HG02759 (cell line): ENCODE measurements around the gene DAPK2.

ENCODE experiments used
- ATAC-seq: cut with Tn5 transposase; IDR thresholded peaks from one replicate; pipeline ENCODE4 v1.9.1; 2021; ENCODE audit warnings: mild to moderate bottlenecking, moderate library complexity; ENCODE audit not compliant: unreplicated experiment

Gene DAPK2

DNA sequence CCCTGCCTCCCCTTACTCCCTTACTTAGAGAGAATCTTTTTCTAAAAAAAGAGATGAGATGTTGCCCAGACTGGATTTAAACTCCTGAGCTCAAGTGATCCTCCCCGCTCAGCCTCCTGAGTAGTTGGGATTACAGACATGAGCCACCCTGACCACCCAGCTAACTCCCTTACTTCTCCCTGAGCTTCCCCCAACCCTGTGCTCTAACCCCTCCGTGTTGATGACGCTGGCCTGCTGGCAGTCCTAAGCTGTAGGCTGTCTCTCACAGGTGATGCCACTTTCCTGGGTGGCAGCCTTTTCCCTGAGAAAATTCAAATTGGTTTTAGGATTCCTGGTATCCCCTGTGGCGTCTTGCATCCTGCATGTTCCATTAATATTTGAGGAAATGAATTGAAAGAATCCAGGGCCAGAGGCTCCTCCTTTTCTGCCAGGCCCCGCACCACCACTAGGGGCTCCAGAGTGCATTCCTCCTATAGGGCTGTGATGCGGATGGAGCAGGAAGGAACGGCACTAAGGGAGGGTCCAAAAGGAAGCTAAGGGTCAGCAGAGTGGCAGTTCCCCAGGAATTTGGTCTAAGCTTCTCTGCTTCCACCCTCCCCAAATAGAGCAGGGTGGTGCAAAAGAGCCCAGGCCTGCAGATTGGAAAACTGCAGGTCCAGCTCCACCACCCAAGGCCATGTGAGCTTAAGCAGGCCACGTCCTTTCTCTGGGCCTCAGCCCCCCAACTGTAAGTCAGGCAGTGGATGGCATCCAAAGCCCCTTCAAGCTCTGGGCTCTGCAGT lies 101.1 kb downstream of the DAPK2 start:
- peak; percentile 56 for ATAC-seq

DNA sequence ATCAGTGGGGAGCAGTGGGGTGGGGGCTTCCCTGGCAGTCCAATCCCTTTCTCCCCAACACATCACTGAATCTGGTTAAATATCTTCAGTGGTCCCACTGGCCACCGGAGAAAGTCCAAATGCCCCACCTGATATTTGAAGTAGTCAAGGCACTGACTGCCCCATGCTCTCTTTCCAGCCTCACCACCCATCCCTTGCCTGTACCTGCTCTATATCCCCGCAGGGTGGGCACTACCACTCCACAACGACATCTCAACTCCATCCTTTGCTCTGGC lies 101.7 kb downstream of the DAPK2 start:
- ATAC-seq: no peak

DNA sequence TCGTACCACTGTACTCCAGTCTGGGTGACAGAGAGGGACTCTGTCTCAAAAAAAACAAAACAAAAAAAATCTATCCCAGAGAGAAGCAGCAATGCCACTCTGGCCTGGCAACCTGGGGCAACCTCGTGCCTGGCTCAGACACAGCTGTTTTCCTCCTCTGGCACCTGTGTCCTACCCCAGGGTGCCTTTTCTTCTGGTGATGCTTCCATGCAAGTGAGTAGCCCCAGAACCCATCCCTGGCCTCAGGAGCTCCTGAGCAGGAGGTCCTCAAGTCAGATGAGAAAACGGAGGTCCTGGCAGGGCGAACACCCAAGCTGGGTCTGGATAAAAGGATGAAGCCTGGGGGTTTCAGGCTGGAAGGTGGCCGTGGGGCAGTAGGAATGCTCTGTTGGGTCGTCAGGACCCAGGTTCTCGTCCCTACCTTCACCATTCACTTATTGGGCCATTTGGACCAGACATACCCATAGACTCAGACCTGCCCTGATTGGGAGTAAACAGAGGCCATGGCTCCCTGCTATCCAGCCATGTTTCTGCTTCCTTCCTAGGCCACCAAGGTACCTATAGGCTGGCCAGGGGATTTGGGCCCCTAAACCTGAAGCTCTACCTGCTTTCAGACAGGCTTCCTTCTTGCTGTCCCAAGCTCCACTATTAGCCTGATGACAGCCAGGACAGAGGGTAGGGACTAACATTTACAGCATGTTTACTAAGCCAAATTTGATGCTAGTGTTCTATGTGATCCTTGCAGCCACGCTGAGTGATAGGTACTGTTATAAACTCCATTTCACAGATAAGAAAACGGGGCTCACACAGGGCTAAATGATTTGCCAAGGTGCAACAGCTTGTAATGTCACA lies 102.2 kb downstream of the DAPK2 start:
- no peak for ATAC-seq

DNA sequence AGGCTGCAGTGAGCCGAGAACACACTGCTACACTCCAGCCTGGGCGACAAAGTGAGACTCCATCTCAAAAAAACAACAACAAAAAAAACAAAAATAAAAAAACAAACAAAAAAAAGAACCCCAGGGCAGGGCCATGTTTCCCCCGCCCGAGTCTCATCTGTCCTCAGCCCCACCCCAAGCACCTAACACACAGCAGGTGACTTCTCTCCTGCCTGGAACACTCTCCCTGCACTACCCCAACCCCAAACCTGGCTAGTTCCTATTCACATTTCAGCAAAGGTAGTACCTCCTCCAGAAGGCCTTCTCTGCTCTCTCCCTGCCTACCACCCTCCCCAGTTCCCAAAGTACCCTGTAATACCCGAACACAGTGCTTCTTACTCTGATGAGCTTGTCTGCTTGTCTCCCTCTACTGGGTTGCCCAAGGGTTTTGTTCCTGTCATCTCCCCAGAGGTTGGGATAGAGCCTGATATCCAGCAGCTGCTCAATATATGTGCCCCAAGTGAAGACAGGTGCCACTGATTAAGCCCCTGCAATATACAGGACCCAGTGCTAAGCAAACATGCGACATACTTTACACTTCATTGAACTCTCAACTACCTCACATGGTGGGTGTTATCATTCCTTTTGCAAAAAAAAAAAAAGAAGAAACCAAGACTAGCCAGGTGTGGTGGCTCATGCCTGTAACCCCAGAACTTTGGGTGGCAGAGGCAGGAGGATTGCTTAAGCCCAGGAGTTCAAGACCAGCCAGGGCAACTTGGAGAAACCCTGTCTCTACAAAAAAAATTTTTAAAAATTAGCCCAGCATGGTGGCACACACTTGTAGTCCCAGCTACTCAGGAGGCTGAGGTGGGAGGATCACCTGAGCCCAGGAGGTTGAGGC lies 103.6 kb downstream of the DAPK2 start:
- ATAC-seq: no peak

DNA sequence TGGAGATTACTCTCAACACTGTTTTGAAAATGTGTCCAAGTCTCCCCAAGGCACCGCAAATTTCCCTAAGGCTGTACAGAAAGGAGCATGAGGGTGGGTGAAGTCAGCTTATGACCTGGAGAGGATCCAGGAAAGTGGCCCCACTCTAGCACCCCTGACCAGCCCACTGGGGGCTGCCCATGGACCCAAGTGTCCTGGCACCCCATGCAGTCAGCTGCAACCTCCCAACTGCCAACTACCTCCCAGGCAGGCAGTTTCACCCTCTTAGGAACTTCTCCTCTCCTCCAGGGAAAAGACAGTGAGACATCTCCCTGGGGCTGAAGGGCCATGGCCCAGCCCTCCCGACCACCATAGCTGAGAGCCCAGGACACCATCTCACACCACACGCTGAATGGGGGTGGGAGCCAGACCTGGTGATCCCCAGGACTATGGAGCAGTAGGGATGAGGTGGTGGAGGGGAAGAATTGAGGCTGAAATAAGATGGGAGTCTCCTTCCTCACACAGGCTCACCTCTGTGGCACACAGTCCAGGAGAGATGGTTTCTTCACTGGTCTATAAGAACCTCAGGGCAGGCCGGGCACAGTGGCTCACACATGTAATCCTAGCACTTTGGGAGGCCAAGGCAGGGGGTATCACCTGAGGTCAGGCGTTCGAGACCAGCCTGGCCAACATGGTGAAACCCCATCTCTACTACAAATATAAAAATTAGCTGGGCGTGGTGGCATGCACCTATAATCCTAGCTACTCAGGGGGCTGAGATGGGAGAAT lies 104.4 kb downstream of the DAPK2 start:
- no peak for ATAC-seq

DNA sequence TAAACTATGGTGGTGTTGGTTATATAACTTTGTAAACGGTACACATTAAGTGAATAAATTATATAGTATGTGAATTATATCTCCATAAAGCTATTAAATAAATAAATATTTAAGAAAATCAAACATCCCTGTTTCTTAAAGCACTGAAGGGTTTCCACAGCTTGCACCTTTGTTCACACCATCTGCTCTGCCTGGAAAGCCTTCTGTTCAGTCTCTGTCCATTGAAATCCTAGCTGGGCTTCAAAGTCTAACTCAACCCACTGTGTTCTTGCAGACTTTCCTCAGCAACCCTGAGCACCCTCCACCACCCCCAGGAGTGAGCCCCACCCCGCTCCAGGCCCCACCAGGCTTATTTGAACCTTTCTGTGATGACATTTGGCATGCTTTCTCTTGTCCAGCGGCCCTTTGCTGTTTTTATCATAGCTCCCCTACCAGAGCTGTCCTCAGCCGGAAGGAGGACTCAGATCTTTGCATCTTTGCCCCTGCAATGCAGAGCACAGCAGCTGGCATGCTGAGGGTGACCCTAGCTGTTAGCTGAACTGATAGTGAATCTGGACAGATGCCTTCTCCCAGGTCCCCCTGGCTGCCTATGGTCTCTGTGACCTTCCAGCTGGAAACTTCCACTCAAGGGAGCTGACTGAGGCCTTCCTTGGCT lies 105.2 kb downstream of the DAPK2 start:
- ATAC-seq: no peak

DNA sequence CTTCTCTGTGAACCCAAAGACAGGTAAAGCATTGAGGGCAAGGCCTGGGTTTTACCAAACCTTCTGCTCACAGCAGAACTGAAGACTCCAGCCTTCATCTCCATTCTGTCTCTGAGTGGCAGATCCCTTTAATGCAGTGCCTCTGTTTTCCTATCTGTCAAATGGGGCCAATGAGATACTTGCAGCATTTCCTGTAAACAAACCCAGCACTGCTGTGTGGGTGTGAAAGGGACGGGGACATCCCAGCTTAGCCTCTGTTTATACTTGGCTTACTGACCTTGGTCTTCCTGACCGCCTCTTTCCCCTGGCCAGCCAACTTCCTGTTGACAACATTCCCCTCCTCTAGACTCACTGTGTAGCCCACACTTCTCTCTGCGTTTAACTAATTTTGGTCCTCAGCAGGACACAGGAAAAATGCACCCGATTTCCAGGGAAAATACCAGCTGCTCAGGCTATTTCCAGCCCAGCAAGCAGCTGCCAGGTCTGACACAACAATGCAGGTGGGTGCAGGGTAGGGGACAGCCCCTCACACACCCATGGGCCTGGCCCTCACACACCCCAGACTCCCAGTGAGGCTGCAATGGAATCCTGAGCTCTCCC lies 106.7 kb downstream of the DAPK2 start:
- no peak for ATAC-seq

DNA sequence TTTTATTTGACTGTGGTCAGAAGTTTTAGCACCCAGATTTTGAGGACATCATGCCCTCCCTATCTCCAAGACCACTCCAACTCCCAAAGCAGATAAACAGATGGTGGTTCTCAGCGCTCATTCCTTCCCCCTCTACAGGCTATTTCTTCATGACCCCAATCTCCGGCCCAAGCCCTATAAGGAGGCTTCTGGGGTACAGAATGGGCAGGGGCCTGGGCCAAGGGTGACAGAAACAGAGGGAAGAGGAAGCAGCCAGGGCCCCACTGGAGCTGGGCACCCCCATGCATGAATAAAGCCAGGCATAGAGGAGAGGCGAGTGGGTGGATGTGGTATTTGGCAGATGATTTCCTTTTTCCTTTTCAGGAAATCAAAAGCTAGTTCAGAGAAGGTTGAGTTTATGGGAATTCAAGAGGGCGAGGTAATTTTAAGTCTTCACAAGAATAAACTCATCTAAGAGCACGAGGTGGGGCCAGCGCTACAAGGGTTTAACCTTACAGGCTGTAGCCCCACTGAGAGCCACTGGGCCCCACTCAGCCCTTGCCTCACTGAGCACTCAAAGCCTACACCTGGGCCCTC lies 107.7 kb downstream of the DAPK2 start:
- no peak for ATAC-seq

DNA sequence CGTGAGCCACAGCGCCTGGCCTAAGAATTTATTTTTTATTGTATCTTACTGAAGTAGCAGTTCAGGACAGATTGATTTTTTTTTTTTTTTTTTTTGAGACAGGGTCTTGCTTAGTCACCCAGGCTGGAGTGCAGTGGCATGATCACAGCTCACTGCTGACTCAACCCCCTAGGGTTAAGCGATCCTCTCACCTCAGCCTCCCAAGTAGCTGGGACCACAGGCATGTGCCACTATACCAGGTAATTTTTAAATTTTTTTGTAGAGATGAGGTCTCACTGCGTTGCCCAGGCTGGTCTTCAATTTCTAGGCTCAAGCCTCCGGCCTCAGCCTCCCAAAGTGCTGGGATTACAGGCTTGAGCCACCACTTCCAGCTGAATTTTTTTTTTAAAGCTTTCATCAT lies 112.8 kb downstream of the DAPK2 start:
- no peak for ATAC-seq

DNA sequence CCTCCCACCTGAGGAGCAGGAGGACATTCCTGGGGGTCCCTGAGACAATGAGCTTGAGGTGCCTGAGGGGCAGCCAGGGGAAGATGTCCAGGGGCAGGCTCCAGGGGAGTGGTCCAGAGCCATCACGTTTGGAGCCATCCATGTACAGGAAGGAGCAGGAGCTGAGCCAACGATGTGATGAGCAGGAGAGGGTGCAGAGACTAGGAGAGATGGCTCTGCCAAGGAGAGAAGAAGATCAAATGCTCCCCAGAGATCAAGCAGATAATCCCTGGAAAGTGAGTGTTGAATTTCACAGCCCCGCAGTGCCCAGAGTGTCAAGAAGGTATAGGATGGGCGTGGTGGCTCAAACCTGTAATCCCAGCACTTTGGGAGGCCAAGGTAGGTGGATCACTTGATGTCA lies 114.7 kb downstream of the DAPK2 start:
- ATAC-seq: no peak

DNA sequence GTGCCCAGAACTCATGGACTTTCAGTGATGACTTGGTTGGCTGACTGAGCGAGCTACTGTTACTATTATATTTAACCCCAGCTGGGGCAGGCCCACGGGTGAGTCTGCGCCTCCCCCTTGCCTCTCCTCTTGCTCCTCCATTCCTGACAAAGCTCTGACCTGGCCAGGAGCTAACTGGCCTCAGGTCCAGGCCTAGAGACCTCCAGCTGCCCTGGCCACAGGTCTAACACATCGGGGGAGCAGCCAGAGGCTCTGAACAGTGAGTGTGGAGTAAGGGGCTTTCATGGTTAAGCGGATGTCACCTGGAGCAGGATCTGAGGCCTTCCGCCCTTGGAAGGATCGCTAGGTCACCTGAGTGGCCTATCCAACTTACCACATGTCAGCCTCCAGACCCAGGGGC lies 116.3 kb downstream of the DAPK2 start:
- ATAC-seq: no peak

DNA sequence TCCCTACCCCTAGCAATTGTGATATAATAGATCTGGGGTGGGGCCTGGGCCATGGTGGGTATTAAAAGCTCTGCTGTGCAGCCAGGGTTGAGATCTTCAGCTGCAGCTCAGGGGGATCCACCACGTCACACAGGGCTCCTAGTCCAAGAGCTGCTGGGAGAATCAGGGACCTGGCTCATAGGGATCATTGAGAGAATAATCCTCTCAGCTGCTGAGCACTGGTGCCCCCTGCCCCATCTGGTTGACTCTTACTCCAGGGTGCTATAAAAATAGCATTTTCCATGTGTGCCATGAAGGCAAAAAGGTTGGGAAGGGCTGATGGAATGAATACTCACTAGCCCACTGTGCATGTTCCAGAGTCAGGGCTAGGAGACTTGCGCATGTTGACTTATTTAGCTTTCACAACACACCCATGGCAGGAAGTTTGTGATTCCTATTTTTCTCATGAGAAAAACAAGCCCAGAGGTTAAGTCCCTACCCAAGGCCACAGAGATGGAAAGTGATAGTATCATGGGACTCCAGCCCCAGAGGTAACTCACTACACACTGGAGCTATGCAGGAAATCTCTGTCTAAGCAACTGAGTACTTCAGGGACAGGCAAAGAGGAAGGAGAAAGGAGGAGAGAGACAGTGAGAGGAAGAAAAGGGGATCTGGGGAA lies 118.0 kb downstream of the DAPK2 start:
- ATAC-seq: no peak

DNA sequence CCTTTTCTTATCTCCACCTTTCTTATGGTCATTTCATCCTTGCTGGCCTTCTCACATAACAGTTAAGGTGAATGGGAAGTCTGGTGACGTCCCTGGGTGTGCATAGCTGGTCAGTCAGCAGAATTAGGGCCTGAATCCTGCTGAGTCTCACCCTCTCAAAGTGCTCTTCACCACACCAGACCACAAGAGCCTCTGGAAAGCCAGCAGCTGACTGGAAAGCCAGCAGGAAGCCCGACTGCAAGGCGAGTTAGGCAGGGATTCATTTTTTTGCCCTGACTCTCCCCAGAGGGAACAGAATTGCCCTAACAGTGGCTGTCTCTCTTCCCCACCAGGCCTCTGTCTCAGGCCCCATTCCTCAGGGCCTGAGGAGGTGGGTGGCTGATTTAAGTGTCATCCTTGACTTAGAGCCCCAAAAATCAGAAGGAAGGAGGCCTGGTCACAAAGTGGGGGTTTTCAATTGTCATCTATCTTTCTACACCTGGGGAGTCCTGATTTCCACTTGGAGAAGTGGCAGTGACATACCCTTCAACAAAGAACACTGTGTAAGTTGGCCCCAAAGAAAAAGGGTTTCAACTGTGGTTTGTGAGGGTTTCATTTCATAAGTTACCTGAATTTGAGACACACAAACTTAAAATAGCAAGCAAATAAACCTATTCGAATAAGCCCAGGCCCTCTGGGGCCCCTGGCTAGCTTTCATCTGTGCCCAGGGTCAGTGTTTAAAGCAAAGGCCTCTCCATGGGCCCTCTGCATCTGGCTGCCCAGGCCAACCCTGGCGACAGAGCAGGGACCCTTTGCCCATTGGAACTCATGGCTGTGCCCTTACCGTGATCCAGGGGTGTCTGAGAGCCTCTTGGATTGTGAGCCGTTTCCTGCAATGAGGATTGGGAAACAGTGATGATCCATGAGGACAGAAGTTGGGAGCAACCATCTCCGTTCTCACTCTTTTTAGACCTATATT lies 122.0 kb downstream of the DAPK2 start:
- ATAC-seq: no peak

DNA sequence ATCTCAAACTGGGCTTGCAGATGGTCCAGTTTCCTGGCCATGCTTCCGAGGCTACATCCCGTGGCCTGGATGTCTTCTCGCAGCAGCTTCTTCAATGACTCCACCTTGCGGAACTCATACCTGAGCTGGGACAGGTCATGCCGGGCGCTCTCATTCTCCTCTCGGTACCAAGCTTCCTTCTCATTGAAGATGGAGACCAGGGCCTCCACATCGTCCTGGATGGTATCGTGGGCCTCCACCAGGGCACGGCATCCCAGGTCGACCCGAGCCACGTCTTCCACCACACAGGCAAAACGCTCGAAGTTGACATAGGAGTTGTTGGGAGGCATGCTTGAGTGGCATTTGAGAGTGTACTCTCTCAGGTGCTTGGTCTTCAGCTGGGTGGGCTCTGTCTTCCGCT lies 123.4 kb downstream of the DAPK2 start:
- ATAC-seq: no peak

DNA sequence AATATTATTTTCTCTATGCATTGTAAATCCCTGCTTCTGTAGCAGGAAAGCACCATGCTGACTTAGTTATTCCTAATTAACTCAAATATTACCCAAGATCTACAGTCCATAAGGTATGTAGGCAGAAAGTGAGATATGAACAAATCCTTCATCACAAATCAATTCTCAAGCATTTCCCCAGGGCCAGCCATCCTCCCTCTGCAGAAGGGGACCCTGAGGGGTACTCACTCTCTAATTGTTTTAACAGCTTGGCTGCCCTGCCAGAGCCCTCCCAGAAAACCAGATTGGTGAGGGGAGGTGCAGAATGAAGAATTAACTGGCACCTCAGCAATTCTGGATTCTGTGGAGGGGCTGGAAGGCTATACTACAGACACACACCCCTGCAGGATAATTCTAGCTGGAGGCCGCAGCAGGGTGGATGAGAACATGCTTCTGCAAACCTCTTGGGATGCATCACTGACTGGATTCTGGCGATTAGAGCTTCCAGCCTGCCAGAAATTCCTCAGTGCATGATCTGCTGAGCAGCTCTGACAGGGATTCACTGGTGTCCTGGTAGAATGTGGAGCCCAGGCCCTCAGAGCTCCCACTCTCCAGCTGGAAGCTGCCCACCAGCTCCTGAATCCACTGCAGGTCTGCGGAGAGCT lies 123.9 kb downstream of the DAPK2 start:
- ATAC-seq: no peak

DNA sequence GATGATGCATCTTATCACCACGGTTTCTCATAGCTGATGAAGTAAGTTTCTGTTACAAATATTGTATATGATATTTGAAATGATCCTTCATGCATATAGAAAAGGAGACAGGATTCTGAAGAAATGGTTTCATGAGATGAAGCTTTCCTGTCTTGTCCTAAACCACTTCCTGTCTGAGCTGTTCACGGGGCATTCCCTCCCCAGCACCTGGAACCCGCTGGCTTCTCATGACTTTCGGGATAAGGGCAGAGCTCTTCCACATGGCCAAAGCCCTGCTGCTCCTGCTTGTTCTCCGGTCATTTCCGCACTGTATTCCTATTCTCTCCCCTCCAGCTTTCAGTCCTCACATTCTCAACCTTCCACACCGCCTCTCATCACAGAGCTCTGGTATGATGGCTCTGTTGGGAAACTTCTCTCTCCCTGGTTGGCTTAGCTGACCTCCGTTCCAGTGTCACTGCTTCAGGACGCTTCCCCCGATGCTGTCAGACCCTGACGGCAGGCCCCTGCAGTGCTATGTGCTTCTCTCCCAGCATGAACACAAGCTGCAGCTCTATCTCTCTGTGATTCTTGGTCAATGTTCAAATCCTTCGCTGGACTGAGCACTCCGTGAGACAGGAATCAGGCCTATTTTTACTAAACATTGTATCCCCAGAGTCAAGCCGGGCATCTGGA lies 125.6 kb downstream of the DAPK2 start:
- ATAC-seq: no peak

DNA sequence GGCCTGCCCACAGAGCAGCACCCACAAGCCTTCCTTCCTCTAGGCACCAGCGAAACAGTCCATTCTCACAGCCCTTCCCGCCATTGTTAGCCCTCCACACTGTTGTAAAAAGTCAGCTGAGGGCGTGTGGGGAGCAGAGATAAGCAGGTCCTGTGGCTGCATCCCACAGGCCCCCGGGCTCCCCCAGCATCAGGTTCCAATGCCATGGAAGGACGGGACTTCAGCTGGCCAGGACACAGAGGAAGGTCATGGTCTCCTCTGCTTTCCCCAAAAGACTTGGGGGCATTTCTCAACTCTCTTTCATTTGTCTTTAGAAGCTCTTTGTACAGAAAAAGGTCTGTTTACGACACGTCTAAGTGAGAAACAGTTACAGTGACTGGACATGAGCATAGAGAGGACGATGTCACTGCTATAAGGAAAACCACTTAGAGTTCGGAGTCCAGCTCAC lies 127.4 kb downstream of the DAPK2 start:
- no peak for ATAC-seq
